HG03045 (cell line): Measurements from ENCODE around the gene SPATA24.
"Not testable (repeated sequence)": the region's sequence is repeated elsewhere in the genome, so short reads cannot be mapped to it uniquely, and the experiment has no call there.

Experiments
- ATAC-seq: cut with Tn5 transposase; IDR thresholded peaks from one replicate; pipeline ENCODE4 v1.9.1; 2021; ENCODE audit warnings: mild to moderate bottlenecking, moderate library complexity; ENCODE audit not compliant: unreplicated experiment

Gene SPATA24

DNA sequence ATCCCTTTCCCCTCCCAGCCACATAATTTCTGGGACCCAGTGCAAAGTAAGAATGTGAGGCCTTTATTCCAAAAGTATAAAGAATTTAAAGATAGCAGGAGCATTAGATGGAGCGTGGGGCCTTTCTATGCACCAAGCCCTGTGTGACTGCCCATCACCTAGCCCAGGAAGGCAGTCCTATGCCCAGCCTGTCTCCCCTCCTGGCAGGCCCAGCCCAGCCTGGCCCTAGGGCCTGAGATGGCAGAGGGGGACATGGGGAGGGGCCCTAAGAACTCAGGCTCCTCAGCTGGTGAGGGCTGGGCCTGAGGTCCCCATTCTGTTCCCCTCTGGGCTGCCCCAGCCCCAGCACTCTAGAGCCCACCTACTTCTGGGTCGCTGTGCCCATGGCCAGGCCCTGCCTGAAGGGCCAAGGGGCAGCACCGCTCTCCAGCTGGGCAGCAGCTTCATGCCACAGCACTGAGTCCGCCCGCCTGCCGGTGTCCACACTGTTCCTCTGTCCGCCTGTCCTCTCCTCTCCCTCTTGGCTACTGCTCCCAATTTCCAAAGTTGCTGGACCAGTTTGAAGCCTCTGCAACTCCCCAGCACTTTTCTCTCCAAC lies 19.8 kb downstream of the SPATA24 start:
- no peak for ATAC-seq

DNA sequence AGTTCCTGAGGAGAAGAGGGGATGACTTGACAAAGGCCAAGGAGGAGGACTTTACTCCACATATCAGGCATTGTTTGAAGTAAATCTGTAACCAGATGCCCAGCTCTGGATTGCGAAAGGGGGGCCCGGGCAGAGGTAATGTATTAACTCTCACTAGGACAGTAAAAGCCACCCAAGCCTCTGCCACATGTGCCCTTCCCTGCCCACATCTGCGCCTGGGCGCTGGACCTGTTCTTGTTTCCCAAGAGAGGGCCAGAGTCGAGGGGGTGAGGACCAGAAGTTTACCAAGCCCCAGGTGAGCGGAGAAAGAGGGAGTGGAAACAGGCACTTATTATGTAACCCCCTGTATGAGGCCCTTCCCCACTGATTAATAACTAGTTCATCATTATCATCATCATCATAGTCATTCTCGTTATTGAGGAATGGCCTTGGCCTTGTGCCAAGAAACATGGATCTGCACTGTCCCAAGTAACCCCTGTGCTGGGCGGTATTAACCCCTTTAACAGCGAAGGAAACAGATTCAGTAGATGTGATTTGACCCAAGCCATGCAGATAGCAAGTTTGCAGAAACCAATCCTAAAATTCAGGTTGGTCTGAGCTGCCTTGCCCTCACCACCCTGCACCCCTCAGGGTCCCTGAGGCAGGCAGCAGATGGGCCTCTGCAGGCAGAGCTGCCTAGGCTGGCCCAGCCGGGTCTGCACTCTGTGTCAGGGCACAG lies 20.5 kb downstream of the SPATA24 start, which contains the start of gene SLC23A1:
Gene SLC23A1 (minus strand): TSS at position 23 of the 718 bp plus-strand sequence. CDS start 44 bp downstream, outside the sequence.
- no peak for ATAC-seq

DNA sequence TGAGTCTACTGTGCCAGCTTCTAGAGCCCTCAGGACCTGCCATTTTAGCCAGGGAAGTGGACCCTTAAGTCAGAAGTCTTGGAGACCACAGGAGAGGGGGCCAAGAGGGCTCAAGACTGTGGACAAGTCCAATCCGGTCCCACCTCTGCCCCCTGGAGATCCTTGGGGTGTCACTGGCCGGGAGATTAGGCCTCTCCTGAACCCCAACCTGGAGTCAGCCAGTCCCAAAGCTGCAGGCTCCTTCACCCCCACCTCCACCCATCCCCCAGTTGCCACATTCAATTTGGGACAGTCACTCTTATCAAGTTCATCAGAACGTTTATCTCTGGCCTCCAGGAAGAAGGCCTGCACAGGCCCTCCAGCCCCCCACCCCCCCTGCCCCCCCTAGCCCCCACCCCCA lies 21.1 kb downstream of the SPATA24 start:
- ATAC-seq: no peak

DNA sequence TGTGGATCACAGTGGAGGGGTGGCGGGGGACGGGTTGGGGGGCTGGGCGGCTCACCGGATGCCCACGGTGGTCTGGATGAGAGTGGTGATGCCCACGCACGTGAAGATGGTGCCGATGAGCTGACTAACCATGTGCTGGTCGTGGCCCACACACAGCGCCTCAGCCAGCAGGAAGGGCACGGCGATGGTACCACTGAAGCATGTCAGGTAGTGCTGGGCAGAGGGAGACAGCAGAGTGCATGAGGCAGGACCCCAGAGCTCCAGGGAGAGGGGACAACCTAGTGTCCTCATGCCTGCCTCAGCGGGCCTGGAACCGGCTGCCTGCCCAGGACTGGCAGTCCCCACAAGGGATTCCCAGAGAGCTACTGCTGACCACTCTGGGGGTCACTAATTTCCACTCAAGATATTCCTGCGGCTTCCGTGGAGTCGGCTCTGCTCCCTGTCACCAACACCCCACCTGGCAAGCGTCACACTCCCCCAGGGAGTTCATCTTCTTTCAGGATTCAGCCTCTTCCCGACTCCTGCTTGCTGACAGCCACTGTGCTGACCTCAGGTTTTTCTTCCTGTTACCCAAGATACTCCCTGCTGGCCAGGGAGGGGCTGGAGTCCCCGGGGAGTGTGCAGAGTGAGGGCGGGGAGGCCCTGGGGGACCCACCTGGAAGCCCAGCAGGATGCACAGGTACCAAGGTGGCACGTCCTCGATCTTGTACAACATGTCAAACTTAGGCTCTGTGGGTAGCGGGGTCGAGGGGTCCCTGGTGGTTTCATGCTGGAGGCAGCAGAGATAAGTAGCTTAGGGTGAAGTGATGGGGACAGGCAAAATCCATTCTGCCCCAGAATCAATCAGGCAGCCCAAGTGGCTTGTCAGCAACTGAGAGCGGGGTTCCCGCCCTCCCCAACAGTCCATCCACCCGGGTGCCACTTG lies 21.8 kb downstream of the SPATA24 start:
- no peak for ATAC-seq

DNA sequence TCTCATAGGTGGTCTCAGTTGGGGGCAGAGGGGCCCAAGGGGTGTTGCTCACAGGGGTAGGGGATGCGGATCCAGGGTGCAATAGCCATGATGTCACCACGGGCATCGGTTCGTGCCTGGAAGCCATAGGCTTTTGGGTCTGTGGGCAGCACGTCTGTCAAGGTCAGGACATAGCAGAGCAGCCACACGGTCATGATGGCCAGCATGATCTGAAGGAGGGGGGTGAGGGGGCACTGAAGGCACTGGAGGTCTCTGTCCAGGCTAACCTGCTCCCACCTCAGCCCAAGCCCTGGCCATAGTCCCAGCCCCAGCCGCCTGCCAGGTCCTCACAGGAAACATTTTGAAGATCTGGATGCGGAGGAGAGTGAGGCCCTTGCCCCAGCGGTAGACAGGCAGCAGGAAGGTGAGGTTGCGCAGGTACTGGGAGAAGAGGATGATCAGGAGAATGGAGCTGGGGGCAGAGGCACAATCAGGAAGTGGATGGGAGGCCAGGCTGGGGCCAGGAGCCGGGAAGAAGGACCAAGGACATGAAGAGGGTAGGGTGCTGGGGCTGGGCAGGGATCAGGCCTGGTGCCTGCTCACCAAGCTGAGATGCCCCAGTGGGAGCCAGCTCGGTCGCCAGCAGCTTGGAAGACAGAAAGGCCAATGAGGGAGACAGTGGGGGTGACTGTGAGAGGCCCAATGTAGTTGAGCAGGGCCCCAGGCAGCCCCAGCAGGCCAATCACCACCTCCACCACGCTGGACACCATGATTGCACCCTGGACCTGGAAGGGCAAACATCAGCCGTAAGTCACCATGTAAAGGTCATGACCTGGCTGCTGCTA lies 24.1 kb downstream of the SPATA24 start:
- ATAC-seq: no peak

DNA sequence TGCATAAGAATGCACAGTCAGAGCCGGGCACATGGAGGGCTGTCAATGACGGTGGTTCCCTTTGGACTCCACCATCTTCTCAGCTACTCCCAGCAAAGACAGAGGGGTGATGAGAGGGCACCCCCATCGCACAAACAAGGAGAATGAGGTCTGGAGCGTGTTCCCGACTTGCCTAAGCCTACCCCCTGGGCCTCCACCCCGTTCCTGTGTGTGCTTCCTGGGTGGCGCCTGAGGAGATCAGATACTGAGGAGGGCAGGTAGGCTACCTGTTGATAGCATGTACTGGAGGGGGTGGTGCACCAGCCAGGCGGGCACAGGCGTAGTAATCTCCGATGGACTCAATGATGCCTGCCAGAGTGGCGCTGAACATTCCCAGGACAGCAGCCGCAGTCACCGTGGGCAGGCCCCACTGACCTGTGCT lies 24.9 kb downstream of the SPATA24 start:
- no peak for ATAC-seq

DNA sequence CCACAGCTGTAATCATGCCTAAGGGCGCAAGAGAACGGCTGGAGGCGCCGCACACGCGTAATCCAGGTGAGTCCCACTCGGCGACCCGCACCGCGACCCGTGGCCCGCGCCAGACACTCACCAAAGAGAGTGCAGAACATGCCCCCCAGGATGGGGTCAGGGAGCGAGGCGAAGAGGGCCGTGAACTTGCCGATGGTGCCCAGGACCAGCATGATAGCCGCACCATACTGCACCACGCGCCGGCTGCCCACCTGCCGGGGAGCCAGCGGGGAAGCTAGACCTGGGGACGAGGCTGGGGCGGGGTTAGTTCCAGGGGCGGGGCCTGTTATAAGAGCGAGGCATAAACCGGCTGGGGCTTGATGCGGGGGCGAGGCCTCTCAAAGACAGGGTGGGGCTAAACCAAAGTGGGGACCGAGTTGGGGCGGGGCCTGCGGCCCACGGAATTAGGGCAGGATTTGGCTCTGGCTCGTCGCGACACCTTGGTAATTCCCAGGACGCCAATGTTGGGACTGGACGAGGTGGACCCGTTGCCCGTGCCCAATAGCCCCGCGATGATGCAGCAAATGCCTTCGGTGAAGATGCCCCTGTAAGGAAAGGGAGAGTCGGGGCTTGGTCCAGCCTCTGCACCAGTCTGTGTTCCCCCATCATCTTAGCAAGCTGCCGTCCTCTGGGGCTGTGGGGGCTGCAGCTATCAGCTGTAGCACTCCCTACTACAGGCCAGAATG lies 25.6 kb downstream of the SPATA24 start:
- no peak for ATAC-seq

DNA sequence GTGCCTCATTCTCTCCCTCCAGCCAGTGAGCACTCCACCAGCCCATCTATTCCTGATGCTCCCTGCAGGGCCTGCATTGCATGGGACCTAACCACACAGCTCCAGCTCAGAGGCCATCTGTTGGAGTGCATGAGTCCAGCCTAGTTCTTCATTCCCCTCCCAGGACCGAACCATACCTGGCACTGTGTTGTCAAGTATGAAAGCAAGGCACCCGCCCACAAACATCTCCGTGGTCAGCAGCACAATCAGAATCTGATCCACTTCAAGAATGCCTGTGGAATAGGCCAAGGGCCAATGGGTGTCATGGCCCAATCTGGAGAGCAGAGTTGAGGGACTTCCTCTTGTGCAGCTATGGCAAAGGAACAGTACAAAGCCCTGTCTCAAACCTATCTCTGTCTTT lies 26.7 kb downstream of the SPATA24 start:
- no peak for ATAC-seq

DNA sequence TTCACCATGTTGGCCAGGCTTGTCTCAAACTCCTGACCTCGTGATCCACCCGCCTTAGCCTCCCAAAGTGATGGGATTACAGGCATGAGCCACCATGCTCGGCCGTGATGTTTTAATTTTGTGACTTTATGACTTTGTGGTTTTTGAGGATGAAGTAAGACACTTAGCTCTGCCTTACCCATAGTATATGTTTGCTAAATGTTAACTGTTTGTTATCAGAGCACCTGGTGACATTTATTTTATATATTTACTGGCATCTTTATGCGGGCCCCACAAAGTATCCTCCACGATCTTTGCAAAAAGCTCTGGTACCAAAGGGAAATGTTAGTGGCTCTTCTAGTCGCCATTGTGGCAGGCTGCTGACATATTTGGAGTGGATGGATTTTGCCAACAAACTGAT lies 27.5 kb downstream of the SPATA24 start:
- ATAC-seq: no peak

DNA sequence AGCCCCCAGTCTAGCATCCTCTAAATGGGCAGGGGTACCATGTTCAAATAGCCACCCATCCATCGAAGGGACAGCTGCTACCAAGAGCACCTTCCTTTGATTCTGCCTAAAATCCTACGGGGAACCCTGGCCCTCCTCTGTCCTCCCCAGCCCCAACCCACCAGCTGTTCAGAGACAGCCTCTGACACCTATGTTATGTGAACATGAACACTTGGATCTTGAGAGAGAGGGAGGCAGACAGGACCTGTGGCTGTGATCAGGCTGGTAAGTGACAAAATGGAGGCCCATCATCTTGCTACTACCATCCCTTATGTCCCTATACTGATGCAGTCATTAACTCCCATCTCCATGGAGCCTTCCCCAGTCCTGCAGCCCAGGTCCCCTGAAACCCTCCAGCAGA lies 29.0 kb downstream of the SPATA24 start:
- ATAC-seq: no peak

DNA sequence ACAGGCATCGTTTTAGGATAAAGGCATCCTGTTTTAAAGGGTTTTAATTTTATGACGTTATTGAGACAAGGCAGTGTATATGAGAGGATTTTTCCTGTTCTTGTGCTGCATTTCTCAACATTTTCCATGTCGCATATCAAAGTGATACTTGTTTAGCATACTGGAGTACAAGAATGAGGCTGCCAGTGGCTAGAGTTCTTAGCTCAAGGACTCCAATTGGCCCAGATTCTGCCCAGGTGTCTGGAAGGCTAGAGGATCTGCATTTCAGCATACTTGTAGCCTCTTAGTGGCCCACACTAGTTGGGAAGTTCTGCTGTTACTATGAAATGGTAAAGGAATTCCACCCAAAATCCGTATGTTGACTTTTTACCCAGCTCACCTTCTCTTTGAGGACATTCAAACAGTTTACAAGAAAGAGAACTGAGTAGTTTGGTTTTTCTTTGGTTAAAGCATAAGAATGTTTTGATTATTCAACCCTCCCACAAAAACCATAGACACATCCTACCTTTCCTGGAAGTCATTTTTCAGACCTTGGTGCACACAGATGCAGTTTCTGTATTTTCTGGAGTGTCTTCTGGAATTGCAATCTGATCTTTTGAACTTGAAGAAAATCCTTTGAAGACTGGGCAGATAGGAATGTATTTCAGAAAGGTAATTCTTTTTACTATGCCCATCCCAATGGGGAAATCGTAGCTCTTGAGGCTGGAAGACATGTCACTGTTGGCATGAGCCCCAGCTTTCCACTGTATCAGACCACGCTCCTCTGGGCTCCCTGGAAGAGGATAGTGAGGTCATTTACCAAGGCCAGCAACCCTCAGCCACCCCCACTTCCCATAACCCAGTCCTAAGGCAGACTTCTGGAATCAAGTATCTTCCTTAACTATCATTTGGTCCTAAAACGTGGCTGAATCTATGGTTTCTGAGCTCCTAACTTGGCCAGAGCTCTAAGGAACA lies 32.1 kb downstream of the SPATA24 start:
- ATAC-seq: no peak

DNA sequence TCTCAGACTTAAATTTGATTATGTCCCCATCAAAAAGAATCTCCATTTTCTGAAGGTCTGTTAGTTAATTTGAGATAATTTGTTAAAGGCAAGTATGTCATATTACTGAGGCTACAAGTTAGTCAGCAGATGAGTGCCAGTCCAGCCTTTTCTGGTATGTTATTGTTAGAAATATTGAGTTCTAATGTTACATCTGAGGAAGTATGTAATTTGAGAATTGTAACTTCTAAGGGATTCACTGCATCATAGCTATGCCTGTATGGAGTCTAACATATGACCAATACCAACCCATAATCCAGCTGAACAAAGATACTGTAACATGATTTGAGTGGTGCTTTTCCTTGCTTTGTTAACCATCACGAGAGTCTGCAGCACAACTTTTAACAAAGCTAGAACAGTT lies 34.7 kb downstream of the SPATA24 start:
- no peak for ATAC-seq

DNA sequence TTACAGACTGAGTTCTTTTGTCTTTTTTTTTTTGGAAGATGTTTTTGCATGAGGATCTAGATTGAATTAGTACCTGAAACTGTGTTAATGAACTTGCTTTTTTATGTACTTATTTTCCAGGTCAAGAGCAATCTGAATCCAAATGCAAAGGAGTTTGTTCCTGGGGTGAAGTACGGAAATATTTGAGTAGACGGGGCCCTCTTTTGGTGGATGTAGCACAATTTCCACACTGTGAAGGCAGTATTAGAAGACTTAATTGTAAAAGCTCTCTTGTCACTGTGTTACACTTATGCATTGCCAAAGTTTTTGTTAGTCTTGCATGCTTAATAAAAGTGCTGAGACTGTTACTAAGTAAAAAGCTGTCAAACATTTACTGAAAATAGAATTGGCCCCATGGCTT lies 35.3 kb downstream of the SPATA24 start:
- no peak for ATAC-seq

DNA sequence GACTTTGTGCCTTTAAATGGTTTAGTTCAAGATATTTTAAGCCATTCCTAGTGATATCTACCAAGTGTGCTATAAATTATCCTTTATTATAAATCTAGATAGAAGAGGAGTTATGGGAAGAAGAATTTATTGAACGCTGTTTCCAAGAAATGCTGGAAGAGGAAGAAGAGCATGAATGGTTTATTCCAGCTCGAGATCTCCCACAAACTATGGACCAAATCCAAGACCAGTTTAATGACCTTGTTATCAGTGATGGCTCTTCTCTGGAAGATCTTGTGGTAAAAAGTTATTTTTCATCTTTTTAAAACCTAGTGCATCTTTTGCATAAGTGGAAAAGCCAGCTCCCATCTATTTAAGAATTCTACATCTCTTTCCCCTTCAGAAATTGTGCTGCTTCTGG lies 39.4 kb downstream of the SPATA24 start:
- no peak for ATAC-seq

DNA sequence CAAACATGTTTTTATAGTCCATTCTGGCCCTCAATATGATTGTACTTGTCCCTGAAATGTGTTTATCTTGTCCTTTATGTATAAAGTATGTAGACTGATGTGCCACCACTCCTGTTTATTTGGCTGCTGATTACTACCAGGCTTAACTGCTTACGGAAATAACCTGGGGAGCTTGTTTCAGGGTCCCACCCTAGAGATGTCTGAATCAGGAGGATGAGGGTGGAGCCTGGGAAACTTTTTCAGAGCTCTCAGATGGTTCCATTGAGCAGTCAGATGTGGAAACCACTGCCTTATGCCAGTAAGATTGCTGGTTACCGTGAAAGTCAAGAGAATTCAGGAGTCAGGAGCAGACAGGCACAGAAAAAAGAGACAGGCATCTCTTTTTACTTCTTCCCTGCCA lies 40.0 kb downstream of the SPATA24 start:
- ATAC-seq: no peak

DNA sequence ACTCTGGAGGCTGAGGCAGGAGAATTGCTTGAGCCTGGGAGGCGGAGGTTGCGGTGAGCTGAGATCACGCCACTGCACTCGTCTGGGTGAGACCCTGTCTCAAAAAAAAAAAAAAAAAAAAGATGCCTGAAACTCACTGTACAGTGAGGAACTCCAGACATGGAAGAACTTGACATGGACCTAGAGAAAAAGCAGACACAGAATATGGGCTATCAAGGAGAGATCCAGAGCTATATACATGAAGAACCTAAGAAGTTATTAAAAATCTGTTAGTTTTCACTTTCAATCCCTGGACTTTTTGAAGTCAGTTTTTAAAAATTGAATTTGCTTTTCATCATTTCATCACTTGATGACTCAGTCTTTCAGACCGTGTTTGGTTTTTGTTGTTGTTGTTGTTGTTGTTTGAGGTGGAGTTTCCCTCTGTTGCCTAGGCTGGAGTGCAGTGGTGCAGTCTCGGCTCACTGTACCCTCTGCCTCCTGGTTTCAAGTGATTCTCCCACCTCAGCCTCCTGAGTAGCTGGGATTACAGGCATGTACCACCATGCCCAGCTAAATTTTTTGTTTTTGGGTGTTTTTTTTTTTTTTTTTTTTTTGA lies 42.0 kb downstream of the SPATA24 start:
- no peak for ATAC-seq

DNA sequence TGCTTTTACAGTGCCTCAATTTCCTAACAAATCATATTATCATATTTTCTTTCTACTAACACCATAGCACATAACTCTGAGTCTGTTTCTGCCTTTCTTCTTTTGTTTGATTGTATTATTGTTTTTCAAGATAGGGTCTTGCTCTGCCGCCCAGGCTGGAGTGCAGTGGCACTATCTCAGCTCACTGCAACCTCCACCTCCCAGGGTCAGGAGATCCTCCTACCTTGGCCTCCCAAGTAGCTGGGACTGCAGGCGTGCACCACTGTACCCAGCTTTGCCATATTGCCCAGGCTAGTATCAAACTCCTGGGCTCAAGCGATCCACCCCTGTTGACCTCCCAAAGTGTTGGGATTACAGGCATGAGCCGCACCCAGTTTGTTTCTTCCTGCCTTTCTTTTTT lies 43.5 kb downstream of the SPATA24 start:
- ATAC-seq: no peak

DNA sequence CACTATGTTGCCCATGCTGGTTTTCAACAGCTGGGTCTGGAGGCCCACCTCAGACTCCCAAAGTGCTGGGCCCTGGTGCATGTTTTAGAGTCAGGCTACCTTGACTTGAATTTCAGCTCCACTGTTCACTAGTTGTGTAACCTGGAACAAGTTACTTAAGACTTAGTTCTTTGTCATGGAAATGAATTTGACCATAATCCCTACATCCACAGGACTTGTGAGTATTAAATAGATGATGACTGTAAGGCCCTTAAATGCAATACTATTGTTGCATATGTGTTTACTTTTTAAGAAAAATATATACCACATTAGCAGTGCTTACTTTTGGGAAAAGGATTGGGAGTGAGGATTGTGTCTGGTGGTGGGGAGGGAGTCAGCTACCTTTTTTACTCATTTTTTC lies 45.8 kb downstream of the SPATA24 start:
- no peak for ATAC-seq

DNA sequence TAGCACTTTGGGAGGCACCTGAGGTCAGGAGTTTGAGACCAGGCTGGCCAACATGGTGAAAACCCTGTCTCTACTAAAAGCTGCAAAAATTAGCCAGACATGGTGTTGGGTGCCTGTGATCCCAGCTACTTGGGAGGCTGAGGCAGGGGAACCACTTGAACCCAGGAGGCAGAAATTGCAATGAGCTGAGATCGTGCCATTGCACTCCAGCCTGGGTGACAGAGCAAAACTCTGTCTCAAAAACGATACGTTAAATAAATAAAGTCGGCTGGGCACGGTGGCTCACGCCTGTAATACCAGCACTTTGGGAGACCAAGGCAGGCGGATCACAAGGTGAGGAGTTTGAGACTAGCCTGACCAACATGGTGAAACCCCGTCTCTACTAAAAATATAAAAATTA lies 48.0 kb downstream of the SPATA24 start:
- not testable (repeated sequence) for ATAC-seq
